Thoracic aorta (tissue), 2 donors: ENCODE measurements around the gene RGS17. TPM values are rescaled to one million over a fixed set of nuclear protein-coding genes. Genes with fewer than 3 reads are reported as not detected.
A peak's percentile ranks its signal among the peaks of the same experiment; 100 is the strongest.

ENCODE experiments used
- ATAC-seq: fragments of 150-250 bp; one replicate; pipeline ENCODE4 v1.8.0; 2017; ENCODE audit warnings: low read depth; ENCODE audit not compliant: insufficient number of reproducible peaks, low FRiP score
- DNase-seq: peaks from one replicate; pipeline ENCODE4 v3.0.0-alpha.2; 2020; ENCODE audit warnings: low spot score
- H3K27ac ChIP-seq, 2 donors: fragments of 200-600 bp; sonication (generic); 1 replicate in 1 of 2; 2 replicates in 1 of 2; pipeline ENCODE4 v1.5.1; 2016; ENCODE audit warnings: mild to moderate bottlenecking in 2 of 2, moderate library complexity in 2 of 2
- H3K27me3 ChIP-seq: fragments of 200-600 bp; sonication (generic); replicated peaks from 2 replicates; pipeline ENCODE4 v1.6.0; 2016; ENCODE audit warnings: mild to moderate bottlenecking; ENCODE audit not compliant: insufficient read depth
- H3K36me3 ChIP-seq: fragments of 200-600 bp; sonication (generic); one replicate; pipeline ENCODE4 v1.5.1; 2016
- H3K4me1 ChIP-seq, 2 donors: fragments of 200-600 bp; sonication (generic); 1 replicate in 1 of 2; 2 replicates in 1 of 2; pipeline versions ENCODE4 v1.5.1 to v1.6.0; 2016; ENCODE audit warnings: low read depth in 2 of 2, mild to moderate bottlenecking in 1 of 2; ENCODE audit not compliant: control insufficient read depth in 1 of 2
- H3K4me3 ChIP-seq: fragments of 200-600 bp; sonication (generic); 2 replicates; pipeline ENCODE4 v1.5.1; 2016; ENCODE audit warnings: mild to moderate bottlenecking
- H3K9me3 ChIP-seq: fragments of 200-600 bp; sonication (generic); 2 replicates; pipeline ENCODE4 v1.5.1; 2016
- CTCF ChIP-seq: fragments of 200-600 bp; sonication (generic); IDR thresholded peaks from one replicate; pipeline ENCODE4 v1.5.1; 2019; ENCODE audit warnings: antibody characterized with exemption
- total RNA-seq, 2 donors: library from RNA; depleted of rRNA; stranded (reverse); fragments of >200 nt; gene quantifications; one replicate each; pipeline versions ENCODE4 v1.1.0 to v1.2.3, GENCODE V29; 2016

RGS17 gene
- total RNA-seq, 2 donors from 2014 or later: 3.4 to 3.7 TPM

DNA sequence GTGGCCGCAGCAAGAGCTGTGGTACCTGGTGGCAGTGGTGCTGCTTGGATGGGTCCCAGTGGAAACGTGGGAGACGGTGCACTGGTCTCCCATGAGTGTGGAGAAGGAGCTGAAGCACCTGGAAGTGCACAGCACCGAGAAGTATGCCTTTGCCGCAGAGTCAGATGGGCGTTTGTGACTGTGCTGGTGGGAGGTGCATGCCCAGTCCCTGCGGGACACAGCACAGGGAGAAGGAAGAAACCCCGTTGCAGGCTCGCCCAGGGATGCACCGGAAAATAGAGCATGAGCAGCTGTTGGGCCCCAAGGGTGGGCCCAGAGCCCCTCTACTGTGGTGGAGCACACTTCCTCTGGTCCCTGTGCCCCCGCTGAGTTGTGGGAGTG, 19.3 kb upstream of the RGS17 start:
- Histone ChIP-seq H3K4me1 (peaks cover 0 to 8% of the 10 kb centered on the region in 2 donors), H3K9me3 (no peaks in the 10 kb centered on the region), H3K36me3 (no peaks in the 10 kb centered on the region), H3K27me3 (no peaks in the 10 kb centered on the region), H3K27ac (no peak overlapping the region), H3K4me3 (peak overlapping the region; percentile 65)
- DNase-seq (no peak), ATAC-seq (no peak)
- TF ChIP-seq CTCF: no peak

DNA sequence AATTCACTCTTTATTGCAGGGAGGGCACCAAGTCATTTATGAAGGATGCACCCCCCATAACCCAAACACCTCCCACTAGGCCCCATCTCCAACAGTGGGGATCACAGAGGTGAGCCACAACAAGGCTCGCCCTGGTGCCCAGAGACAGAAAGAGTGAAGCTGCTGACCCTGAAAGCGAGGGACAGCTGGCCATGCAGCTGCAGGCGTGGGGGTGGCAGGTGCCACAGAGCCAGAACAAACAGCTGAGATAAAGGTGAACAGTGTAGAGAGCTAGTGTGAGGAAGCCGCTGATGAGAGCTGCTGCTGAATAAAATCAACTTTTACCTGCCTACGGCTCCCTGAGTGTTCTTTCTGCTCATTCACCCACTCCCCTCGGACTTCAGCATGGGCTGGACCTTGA, 18.8 kb upstream of the RGS17 start:
- no peak for ATAC-seq
- Histone ChIP-seq H3K4me3 (no peak overlapping the region), H3K9me3 (no peaks in the 10 kb centered on the region), H3K4me1 (peaks cover 0 to 8% of the 10 kb centered on the region in 2 donors), H3K27me3 (no peaks in the 10 kb centered on the region), H3K36me3 (no peaks in the 10 kb centered on the region), H3K27ac (no peak overlapping the region)
- no peak for TF ChIP-seq CTCF
- DNase-seq: no peak

- no peak for DNase-seq
- Histone ChIP-seq H3K27me3 (no peaks in the 10 kb centered on the region), H3K36me3 (no peaks in the 10 kb centered on the region), H3K4me1 (no peaks in the 10 kb centered on the region), H3K9me3 (no peaks in the 10 kb centered on the region), H3K4me3 (no peak overlapping the region), H3K27ac (no peak overlapping the region)
- ATAC-seq: no peak
- TF ChIP-seq CTCF: no peak
Observed at GRCh38 chr6:153146413-153146812, 15.3 kb upstream of the RGS17 start.

DNA sequence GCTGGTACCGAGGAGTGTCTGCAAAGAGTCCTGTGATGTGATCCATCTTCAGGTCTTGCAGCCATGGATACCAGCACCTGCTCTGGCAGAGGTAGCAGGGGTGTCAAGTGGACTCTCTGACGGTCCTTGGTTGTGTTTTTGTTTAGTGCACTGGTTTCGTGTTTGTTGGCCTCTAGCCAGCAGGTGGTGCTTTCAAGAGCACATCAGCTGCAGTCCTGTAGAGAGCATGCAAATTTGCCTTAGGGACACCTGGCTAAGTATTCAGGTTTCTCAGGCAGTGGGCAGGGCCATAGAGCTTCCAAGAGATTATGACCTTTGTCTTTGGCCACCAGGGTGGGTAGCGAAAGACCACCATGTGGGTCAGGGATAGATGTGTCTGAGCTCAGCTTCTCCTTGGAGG, 14.5 kb upstream of the RGS17 start:
- TF ChIP-seq CTCF: no peak
- Histone ChIP-seq H3K4me1 (no peaks in the 10 kb centered on the region), H3K27ac (no peak overlapping the region), H3K9me3 (no peaks in the 10 kb centered on the region), H3K36me3 (no peaks in the 10 kb centered on the region), H3K27me3 (no peaks in the 10 kb centered on the region), H3K4me3 (no peak overlapping the region)
- DNase-seq: no peak
- no peak for ATAC-seq

DNA sequence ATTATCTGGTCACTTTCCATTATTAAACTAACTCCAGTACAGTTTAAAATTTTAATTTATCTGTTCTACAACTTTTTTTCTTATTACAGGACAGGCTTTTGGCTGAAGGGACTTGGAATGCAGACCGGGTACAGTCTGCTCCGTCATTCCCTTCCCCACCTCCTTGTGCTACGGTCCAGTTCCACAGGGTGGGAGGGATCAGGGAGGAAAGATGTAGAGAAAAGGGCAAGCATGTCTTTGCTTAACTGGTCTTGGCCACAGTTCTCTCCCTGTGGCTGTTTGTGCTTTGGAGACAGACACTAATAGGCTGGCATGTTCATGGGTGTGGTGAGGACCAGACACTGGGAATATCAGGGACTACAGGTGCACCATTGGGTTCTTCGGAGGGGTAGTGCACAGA, 12.1 kb upstream of the RGS17 start:
- ATAC-seq: no peak
- TF ChIP-seq CTCF: no peak
- no peak for DNase-seq
- Histone ChIP-seq H3K27ac (no peak overlapping the region), H3K27me3 (no peaks in the 10 kb centered on the region), H3K9me3 (no peaks in the 10 kb centered on the region), H3K36me3 (no peaks in the 10 kb centered on the region), H3K4me3 (no peak overlapping the region), H3K4me1 (no peaks in the 10 kb centered on the region)
